ENCODE results near the gene PPP2R2C.

DNA sequence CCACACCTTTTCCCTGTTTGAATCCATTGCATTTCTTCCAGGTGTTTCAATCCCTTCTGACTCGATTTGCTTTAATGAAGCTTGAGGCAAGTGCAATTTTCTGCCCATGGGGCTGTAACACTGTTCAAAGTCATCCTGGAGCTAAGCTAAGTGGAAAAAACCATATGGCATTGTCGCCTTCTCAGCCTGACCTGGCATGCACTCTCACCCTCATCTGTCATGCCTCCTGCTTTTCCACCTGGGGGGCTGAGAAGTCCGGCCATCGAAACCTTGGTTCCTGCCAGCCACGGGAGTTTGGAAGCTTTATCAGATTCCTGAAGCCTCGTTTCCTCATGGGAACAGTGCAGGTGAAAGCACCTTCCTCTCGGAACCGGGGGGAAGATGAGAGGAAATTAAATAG is 164.5 kb downstream of the PPP2R2C start:
- TF ChIP-seq, protein P1, sequence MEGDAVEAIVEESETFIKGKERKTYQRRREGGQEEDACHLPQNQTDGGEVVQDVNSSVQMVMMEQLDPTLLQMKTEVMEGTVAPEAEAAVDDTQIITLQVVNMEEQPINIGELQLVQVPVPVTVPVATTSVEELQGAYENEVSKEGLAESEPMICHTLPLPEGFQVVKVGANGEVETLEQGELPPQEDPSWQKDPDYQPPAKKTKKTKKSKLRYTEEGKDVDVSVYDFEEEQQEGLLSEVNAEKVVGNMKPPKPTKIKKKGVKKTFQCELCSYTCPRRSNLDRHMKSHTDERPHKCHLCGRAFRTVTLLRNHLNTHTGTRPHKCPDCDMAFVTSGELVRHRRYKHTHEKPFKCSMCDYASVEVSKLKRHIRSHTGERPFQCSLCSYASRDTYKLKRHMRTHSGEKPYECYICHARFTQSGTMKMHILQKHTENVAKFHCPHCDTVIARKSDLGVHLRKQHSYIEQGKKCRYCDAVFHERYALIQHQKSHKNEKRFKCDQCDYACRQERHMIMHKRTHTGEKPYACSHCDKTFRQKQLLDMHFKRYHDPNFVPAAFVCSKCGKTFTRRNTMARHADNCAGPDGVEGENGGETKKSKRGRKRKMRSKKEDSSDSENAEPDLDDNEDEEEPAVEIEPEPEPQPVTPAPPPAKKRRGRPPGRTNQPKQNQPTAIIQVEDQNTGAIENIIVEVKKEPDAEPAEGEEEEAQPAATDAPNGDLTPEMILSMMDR (IDR thresholded peaks at IDR 0.05; ENCODE audit: poor library complexity, severe bottlenecking) = no peak
- TF ChIP-seq EZH2 (IDR thresholded peaks at IDR 0.05; ENCODE audit: borderline replicate concordance, insufficient read depth, low read length, poor library complexity, severe bottlenecking) (no peak), SMC3 (conservative IDR thresholded peaks at IDR 0.05; ENCODE audit: poor library complexity) (no peak), TAF1 (IDR thresholded peaks at IDR 0.05; ENCODE audit: low read depth) (no peak)
